H7 (cell line): Measurements from ENCODE around the gene CTNNA3. TPM values are rescaled to one million over a fixed set of nuclear protein-coding genes. Genes with fewer than 3 reads are reported as not detected.

Experiments
- DNase-seq: peaks from one replicate; pipeline ENCODE4 v3.0.0; 2012
- H3K27me3 ChIP-seq: 2 replicates; pipeline ENCODE4 v1.6.0; 2011; ENCODE audit warnings: mild to moderate bottlenecking, low read length; ENCODE audit not compliant: control insufficient read depth, insufficient read depth
- H3K36me3 ChIP-seq: replicated peaks from 2 replicates; pipeline ENCODE4 v1.5.1; 2011; ENCODE audit warnings: low read length; ENCODE audit not compliant: control insufficient read depth, insufficient read depth
- H3K4me3 ChIP-seq: 2 replicates; pipeline ENCODE4 v1.5.1; 2011; ENCODE audit warnings: low read depth, mild to moderate bottlenecking, control low read depth, low read length, moderate library complexity; ENCODE audit not compliant: insufficient read depth
- total RNA-seq: library from RNA; depleted of rRNA; stranded (reverse); fragments of >200 nt; shearing (Covaris generic); gene quantifications from 2 replicates; pipeline ENCODE4 v1.2.3, GENCODE V29; 2014

The CTNNA3 gene
- total RNA-seq, 1 experiment from 2014 or later = 10.6 TPM

GRCh38 chr10:66931340-66931948 lies 764.6 kb downstream of the CTNNA3 start:
- Histone ChIP-seq H3K36me3 (no peaks in the 10 kb centered on the region), H3K4me3 (no peak overlapping the region), H3K27me3 (peaks cover 19% of the 10 kb centered on the region)
- DNase-seq = peak; percentile 16

GRCh38 chr10:66929375-66929774 lies 766.6 kb downstream of the CTNNA3 start:
- no peak overlapping the region for H3K4me3 ChIP-seq
- no peaks in the 10 kb centered on the region for H3K36me3 ChIP-seq
- DNase-seq = no peak
- H3K27me3 ChIP-seq = peaks cover 19% of the 10 kb centered on the region

- no peaks in the 10 kb centered on the region for H3K36me3 ChIP-seq
- H3K27me3 ChIP-seq = peaks cover 19% of the 10 kb centered on the region
- DNase-seq = no peak
- H3K4me3 ChIP-seq = no peak overlapping the region
Measured at GRCh38 chr10:66928776-66929175, 767.2 kb downstream of the CTNNA3 start.

GRCh38 chr10:66927971-66928770 lies 767.8 kb downstream of the CTNNA3 start:
- Histone ChIP-seq H3K27me3 (peaks cover 19% of the 10 kb centered on the region), H3K4me3 (peak overlapping the region; percentile 33), H3K36me3 (no peaks in the 10 kb centered on the region)
- no peak for DNase-seq

- Histone ChIP-seq H3K36me3 (no peaks in the 10 kb centered on the region), H3K27me3 (peaks cover 19% of the 10 kb centered on the region), H3K4me3 (0 out of 2 replicates have a peak overlapping the region, but pooled peaks have one; percentile 33)
- DNase-seq = no peak
Measured at GRCh38 chr10:66927251-66927935, 768.6 kb downstream of the CTNNA3 start.

GRCh38 chr10:66926841-66927240 lies 769.2 kb downstream of the CTNNA3 start:
- H3K4me3 ChIP-seq = no peak overlapping the region
- no peaks in the 10 kb centered on the region for H3K36me3 ChIP-seq
- no peak for DNase-seq
- peaks cover 19% of the 10 kb centered on the region for H3K27me3 ChIP-seq

GRCh38 chr10:66925896-66926715 lies 769.9 kb downstream of the CTNNA3 start, which contains the start of gene LRRTM3:
LRRTM3 (plus strand) TSS chr10:66926036.
- no peaks in the 10 kb centered on the region for H3K36me3 ChIP-seq
- no peak within 1 kb of the TSS for H3K4me3 ChIP-seq
- peak; percentile 58 for DNase-seq
- peaks cover 19% of the 10 kb centered on the region for H3K27me3 ChIP-seq

- DNase-seq = no peak
- no peak overlapping the region for H3K4me3 ChIP-seq
- peaks cover 19% of the 10 kb centered on the region for H3K27me3 ChIP-seq
- H3K36me3 ChIP-seq = no peaks in the 10 kb centered on the region
Measured at GRCh38 chr10:66925373-66925772, 770.6 kb downstream of the CTNNA3 start.

- peaks cover 19% of the 10 kb centered on the region for H3K27me3 ChIP-seq
- no peaks in the 10 kb centered on the region for H3K36me3 ChIP-seq
- H3K4me3 ChIP-seq = no peak overlapping the region
- DNase-seq = no peak
Measured at GRCh38 chr10:66924674-66925345, 771.2 kb downstream of the CTNNA3 start.

- no peak overlapping the region for H3K4me3 ChIP-seq
- H3K27me3 ChIP-seq = no peaks in the 10 kb centered on the region
- no peak for DNase-seq
- no peaks in the 10 kb centered on the region for H3K36me3 ChIP-seq
Measured at GRCh38 chr10:66919248-66919647, 776.7 kb downstream of the CTNNA3 start.

GRCh38 chr10:66917104-66917503 lies 778.9 kb downstream of the CTNNA3 start:
- Histone ChIP-seq H3K36me3 (no peaks in the 10 kb centered on the region), H3K27me3 (no peaks in the 10 kb centered on the region), H3K4me3 (no peak overlapping the region)
- peak; percentile 46 for DNase-seq

GRCh38 chr10:66916030-66916429 lies 780.0 kb downstream of the CTNNA3 start:
- H3K36me3 ChIP-seq = no peaks in the 10 kb centered on the region
- no peaks in the 10 kb centered on the region for H3K27me3 ChIP-seq
- no peak for DNase-seq
- no peak overlapping the region for H3K4me3 ChIP-seq

- Histone ChIP-seq H3K4me3 (no peak overlapping the region), H3K36me3 (no peaks in the 10 kb centered on the region), H3K27me3 (no peaks in the 10 kb centered on the region)
- DNase-seq = no peak
Measured at GRCh38 chr10:66910671-66911070, 785.3 kb downstream of the CTNNA3 start.

- Histone ChIP-seq H3K4me3 (no peak overlapping the region), H3K27me3 (no peaks in the 10 kb centered on the region), H3K36me3 (no peaks in the 10 kb centered on the region)
- DNase-seq = no peak
Measured at GRCh38 chr10:66892871-66893270, 803.1 kb downstream of the CTNNA3 start.
